HEK293 (cell line): Measurements from ENCODE around the gene SF3B4.

Source experiments
- CTCF ChIA-PET: fragments of 350-600 bp; formaldehyde crosslinking; extraction: SDS; loops from one replicate; lab custom pipeline; 2021; ENCODE audit warnings: antibody characterized with exemption; lab: Yijun Ruan, JAX
- POLR2A ChIA-PET: fragments of 300-600 bp; formaldehyde crosslinking; extraction: SDS; loops from one replicate; lab custom pipeline; 2020; ENCODE audit warnings: antibody characterized with exemption, inconsistent platforms; lab: Yijun Ruan, JAX
- H3K27ac ChIP-seq: fragments of 200-500 bp; sonication (Bioruptor generic); 2 replicates; pipeline ENCODE4 v1.5.1; 2014; ENCODE audit warnings: low read depth, low read length, control low read depth, inconsistent platforms; ENCODE audit errors: extremely low read depth
- H3K36me3 ChIP-seq, 2 experiments: fragments of 200-500 bp in 1 of 2; sonication (Bioruptor generic) in 1 of 2; 1 replicate in 1 of 2; 2 replicates in 1 of 2; pipeline ENCODE4 v1.5.1; 2014 to 2017; ENCODE audit warnings: inconsistent platforms in 2 of 2, low read length in 2 of 2; ENCODE audit not compliant: control insufficient read depth in 2 of 2, insufficient read depth in 1 of 2
- H3K4me1 ChIP-seq: fragments of 200-500 bp; sonication (Bioruptor generic); 2 replicates; pipeline ENCODE4 v1.5.1; 2014; ENCODE audit warnings: mild to moderate bottlenecking, low read length, inconsistent platforms; ENCODE audit not compliant: control insufficient read depth, insufficient read depth
- H3K4me3 ChIP-seq: 2 replicates; pipeline ENCODE4 v1.5.1; 2011; ENCODE audit warnings: low read depth, mild to moderate bottlenecking, control low read depth, low read length, moderate library complexity
- H3K9me3 ChIP-seq: fragments of 200-500 bp; sonication (Bioruptor generic); 2 replicates; pipeline ENCODE4 v1.5.1; 2014; ENCODE audit warnings: low read depth, low read length, inconsistent platforms; ENCODE audit not compliant: control insufficient read depth, insufficient read depth
- EGR2 ChIP-seq: fragments of 450-650 bp; formaldehyde crosslinking; IDR thresholded peaks from 2 replicates; pipeline ENCODE4 v1.5.1; 2016; ENCODE audit warnings: low read depth, missing biosample characterization, missing genetic modification characterization
- KLF16 ChIP-seq: fragments of 450-650 bp; formaldehyde crosslinking; IDR thresholded peaks from 2 replicates; pipeline ENCODE4 v1.5.1; 2017; ENCODE audit warnings: missing biosample characterization, missing genetic modification characterization
- OSR2 ChIP-seq: fragments of 450-650 bp; formaldehyde crosslinking; IDR thresholded peaks from 2 replicates; pipeline ENCODE4 v1.5.1; 2016; ENCODE audit warnings: missing biosample characterization, missing genetic modification characterization
- ZEB2 ChIP-seq: fragments of 450-650 bp; formaldehyde crosslinking; IDR thresholded peaks from 2 replicates; pipeline ENCODE4 v1.5.1; 2016; ENCODE audit warnings: missing biosample characterization, missing genetic modification characterization
- ZIC2 ChIP-seq: fragments of 450-650 bp; formaldehyde crosslinking; IDR thresholded peaks from 2 replicates; pipeline ENCODE4 v1.5.1; 2016; ENCODE audit warnings: missing biosample characterization, missing genetic modification characterization
- ZNF2 ChIP-seq: fragments of 450-650 bp; formaldehyde crosslinking; IDR thresholded peaks from 2 replicates; pipeline ENCODE4 v1.5.1; 2016; ENCODE audit warnings: missing biosample characterization, missing genetic modification characterization
- ZNF248 ChIP-seq: fragments of 450-650 bp; formaldehyde crosslinking; IDR thresholded peaks from 2 replicates; pipeline ENCODE4 v1.5.1; 2017; ENCODE audit warnings: missing biosample characterization, missing genetic modification characterization
- ZNF324 ChIP-seq: fragments of 450-650 bp; formaldehyde crosslinking; IDR thresholded peaks from 2 replicates; pipeline ENCODE4 v1.5.1; 2016; ENCODE audit warnings: missing biosample characterization, missing genetic modification characterization
- ZNF560 ChIP-seq: fragments of 450-650 bp; formaldehyde crosslinking; IDR thresholded peaks from 2 replicates; pipeline ENCODE4 v1.5.1; 2017; ENCODE audit warnings: missing biosample characterization, missing genetic modification characterization, borderline replicate concordance
- ZNF629 ChIP-seq: fragments of 450-650 bp; formaldehyde crosslinking; IDR thresholded peaks from 2 replicates; pipeline ENCODE4 v1.5.1; 2017; ENCODE audit warnings: missing biosample characterization, missing genetic modification characterization
- ZNF664 ChIP-seq: fragments of 450-650 bp; formaldehyde crosslinking; IDR thresholded peaks from 2 replicates; pipeline ENCODE4 v1.5.1; 2016; ENCODE audit warnings: missing biosample characterization, missing genetic modification characterization
- TF ChIP-seq, protein P1 (sequence below): fragments of 450-650 bp; formaldehyde crosslinking; IDR thresholded peaks from 2 replicates; pipeline ENCODE4 v1.5.1; 2016; ENCODE audit warnings: missing biosample characterization, missing genetic modification characterization
- TF ChIP-seq, protein P2 (sequence below): fragments of 450-650 bp; formaldehyde crosslinking; IDR thresholded peaks from 2 replicates; pipeline ENCODE4 v1.5.1; 2016; ENCODE audit warnings: missing biosample characterization, missing genetic modification characterization
- TF ChIP-seq, protein P3 (sequence below): fragments of 450-650 bp; formaldehyde crosslinking; IDR thresholded peaks from 2 replicates; pipeline ENCODE4 v1.5.1; 2016; ENCODE audit warnings: missing biosample characterization, missing genetic modification characterization
- TF ChIP-seq, protein P4 (sequence below): fragments of 450-650 bp; formaldehyde crosslinking; IDR thresholded peaks from 2 replicates; pipeline ENCODE4 v1.5.1; 2016; ENCODE audit warnings: missing biosample characterization, missing genetic modification characterization, low read depth

The SF3B4 gene

DNA sequence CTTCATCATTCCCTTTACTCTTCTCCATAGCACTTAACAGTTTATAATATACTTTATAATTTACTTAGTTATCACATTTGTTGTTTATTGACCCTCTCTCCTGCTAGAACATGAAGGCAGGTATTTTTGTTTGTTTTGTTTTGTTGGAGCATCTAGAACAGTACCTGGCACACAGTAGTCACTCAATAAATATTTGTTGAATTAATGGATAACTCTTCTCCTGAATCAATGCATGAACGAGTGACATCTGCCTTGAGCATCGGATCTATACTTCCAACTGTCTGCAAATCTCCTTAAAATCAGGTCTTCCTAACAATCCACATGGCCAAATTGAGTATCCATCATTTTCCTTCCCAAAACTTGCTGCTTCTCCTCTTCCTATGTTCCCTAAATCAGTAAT lies 44.9 kb upstream of the SF3B4 start:
- peaks cover 39 to 85% of the 10 kb centered on the region in 2 experiments for H3K36me3 ChIP-seq
- peaks cover 3% of the 10 kb centered on the region for H3K4me1 ChIP-seq
- ChIA-PET POLR2A (no interaction called here), CTCF (interaction anchor here (0.6 to 3.0 kb wide), 2 partner anchors 11 to 22 kb away, joined by 3 to 11 read pairs; no protein-coding TSS in a partner anchor)
- no peak overlapping the region for H3K4me3 ChIP-seq
- no peak overlapping the region for H3K27ac ChIP-seq
- no peaks in the 10 kb centered on the region for H3K9me3 ChIP-seq
- TF ChIP-seq OSR2 (tag by site-specific recombination) (no peak), ZNF664 (peak; percentile 54; the same call in 1 of the 2 replicates)

DNA sequence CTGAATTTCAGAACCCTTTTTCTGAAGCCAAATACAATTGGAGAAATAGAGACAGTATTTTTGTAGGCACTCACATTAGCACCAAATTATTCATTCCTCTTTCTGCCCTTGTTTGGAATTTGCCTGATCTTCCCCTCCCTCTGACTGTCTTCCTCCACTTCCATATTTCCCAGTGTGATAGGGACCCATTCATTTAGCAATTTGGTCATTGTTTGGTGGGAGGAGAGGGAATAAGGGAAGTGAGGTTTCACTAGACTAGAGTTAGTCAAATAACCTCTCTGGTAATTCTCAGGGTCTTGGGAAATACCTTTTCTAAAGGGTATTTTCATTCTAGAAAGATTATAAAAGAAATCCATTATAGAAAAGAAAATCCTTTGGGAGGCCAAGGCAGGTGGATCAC lies 40.0 kb upstream of the SF3B4 start:
- H3K4me1 ChIP-seq: no peaks in the 10 kb centered on the region
- ChIA-PET CTCF (interaction anchor here (0.7 to 1.5 kb wide), 3 partner anchors 102 to 220 kb away, joined by 3 to 5 read pairs (median 4); no protein-coding TSS in a partner anchor), POLR2A (no interaction called here)
- H3K27ac ChIP-seq: no peak overlapping the region
- H3K36me3 ChIP-seq: peaks cover 36 to 92% of the 10 kb centered on the region in 2 experiments
- H3K9me3 ChIP-seq: no peaks in the 10 kb centered on the region
- no peak for TF ChIP-seq ZNF248 (tag by site-specific recombination)
- no peak overlapping the region for H3K4me3 ChIP-seq

DNA sequence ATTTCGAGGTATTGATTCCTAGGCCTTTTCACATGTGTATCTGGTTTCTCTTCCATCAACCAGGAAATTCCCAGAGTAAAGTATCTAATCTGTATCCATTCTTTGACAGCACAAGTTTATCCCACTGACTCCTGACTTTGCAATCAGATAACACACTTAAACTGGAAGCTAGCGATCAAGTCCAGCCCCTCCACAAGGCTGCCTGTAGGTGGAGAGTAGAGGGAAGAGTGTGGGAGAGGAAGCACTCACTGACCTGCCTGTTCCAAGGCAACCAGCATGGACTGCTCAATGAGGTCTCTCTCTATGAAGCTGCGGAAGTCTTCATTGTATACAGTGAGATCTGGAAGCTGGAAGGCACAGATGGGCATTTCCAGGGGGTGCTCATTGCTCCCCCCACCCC lies 39.4 kb upstream of the SF3B4 start:
- Histone ChIP-seq H3K9me3 (no peaks in the 10 kb centered on the region), H3K27ac (no peak overlapping the region), H3K4me3 (no peak overlapping the region), H3K4me1 (no peaks in the 10 kb centered on the region), H3K36me3 (peaks cover 31 to 91% of the 10 kb centered on the region in 2 experiments)
- TF ChIP-seq, protein P1, sequence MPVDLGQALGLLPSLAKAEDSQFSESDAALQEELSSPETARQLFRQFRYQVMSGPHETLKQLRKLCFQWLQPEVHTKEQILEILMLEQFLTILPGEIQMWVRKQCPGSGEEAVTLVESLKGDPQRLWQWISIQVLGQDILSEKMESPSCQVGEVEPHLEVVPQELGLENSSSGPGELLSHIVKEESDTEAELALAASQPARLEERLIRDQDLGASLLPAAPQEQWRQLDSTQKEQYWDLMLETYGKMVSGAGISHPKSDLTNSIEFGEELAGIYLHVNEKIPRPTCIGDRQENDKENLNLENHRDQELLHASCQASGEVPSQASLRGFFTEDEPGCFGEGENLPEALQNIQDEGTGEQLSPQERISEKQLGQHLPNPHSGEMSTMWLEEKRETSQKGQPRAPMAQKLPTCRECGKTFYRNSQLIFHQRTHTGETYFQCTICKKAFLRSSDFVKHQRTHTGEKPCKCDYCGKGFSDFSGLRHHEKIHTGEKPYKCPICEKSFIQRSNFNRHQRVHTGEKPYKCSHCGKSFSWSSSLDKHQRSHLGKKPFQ (tag by site-specific recombination): no peak
- peak; percentile 53; the same call in 1 of the 2 replicates for TF ChIP-seq EGR2
- POLR2A ChIA-PET: no interaction called here
- CTCF ChIA-PET: interaction anchor here (0.7 to 1.5 kb wide), 4 partner anchors 9 to 220 kb away, joined by 3 to 5 read pairs (median 4); no protein-coding TSS in a partner anchor

DNA sequence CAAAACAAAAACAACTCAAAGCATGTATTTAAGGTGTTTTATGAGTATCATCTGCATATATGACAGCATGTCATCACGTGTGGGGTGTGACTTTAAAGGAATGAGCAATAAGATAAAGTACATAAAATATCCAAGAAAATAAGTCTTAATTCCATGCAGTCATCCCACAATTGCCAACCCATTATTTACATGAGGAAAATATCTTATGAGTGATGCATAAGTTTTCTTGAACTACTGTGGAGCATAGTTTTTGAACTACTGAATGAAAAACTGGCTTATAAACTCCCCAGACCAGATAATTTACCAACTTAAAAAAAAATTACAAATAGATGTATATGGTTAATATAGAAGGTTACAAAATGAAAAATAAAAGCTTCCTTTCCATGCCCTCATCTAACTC lies 38.8 kb upstream of the SF3B4 start:
- ChIA-PET CTCF (interaction anchor here (0.9 to 1.5 kb wide), 3 partner anchors 9 to 221 kb away, joined by 3 to 5 read pairs (median 4); no protein-coding TSS in a partner anchor), POLR2A (no interaction called here)
- H3K36me3 ChIP-seq: peaks cover 33 to 88% of the 10 kb centered on the region in 2 experiments

DNA sequence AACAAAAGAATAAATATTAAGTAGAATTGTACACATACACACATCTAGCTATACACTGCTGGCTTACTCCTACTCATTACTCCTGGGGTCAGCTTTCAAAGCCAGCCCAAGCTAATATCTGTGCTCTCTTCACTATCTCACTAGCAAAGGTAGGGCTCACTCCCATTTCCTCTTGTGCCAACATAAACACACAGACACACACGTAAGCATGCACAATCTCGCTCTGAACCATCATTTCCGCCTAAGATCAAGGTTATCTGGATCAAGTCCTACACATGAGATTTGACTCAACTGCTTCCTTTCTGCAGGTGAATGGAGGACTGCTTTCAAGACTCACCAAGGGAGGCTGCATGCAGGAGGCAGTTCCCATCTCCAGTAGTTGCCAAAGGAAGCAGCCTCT lies 37.8 kb upstream of the SF3B4 start:
- no peaks in the 10 kb centered on the region for H3K9me3 ChIP-seq
- peaks cover 36 to 88% of the 10 kb centered on the region in 2 experiments for H3K36me3 ChIP-seq
- no peak for TF ChIP-seq ZNF560
- TF ChIP-seq ZNF324 (tag by site-specific recombination): no peak
- TF ChIP-seq, protein P2, sequence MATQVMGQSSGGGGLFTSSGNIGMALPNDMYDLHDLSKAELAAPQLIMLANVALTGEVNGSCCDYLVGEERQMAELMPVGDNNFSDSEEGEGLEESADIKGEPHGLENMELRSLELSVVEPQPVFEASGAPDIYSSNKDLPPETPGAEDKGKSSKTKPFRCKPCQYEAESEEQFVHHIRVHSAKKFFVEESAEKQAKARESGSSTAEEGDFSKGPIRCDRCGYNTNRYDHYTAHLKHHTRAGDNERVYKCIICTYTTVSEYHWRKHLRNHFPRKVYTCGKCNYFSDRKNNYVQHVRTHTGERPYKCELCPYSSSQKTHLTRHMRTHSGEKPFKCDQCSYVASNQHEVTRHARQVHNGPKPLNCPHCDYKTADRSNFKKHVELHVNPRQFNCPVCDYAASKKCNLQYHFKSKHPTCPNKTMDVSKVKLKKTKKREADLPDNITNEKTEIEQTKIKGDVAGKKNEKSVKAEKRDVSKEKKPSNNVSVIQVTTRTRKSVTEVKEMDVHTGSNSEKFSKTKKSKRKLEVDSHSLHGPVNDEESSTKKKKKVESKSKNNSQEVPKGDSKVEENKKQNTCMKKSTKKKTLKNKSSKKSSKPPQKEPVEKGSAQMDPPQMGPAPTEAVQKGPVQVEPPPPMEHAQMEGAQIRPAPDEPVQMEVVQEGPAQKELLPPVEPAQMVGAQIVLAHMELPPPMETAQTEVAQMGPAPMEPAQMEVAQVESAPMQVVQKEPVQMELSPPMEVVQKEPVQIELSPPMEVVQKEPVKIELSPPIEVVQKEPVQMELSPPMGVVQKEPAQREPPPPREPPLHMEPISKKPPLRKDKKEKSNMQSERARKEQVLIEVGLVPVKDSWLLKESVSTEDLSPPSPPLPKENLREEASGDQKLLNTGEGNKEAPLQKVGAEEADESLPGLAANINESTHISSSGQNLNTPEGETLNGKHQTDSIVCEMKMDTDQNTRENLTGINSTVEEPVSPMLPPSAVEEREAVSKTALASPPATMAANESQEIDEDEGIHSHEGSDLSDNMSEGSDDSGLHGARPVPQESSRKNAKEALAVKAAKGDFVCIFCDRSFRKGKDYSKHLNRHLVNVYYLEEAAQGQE: no peak
- TF ChIP-seq ZEB2: no peak
- TF ChIP-seq, protein P3, sequence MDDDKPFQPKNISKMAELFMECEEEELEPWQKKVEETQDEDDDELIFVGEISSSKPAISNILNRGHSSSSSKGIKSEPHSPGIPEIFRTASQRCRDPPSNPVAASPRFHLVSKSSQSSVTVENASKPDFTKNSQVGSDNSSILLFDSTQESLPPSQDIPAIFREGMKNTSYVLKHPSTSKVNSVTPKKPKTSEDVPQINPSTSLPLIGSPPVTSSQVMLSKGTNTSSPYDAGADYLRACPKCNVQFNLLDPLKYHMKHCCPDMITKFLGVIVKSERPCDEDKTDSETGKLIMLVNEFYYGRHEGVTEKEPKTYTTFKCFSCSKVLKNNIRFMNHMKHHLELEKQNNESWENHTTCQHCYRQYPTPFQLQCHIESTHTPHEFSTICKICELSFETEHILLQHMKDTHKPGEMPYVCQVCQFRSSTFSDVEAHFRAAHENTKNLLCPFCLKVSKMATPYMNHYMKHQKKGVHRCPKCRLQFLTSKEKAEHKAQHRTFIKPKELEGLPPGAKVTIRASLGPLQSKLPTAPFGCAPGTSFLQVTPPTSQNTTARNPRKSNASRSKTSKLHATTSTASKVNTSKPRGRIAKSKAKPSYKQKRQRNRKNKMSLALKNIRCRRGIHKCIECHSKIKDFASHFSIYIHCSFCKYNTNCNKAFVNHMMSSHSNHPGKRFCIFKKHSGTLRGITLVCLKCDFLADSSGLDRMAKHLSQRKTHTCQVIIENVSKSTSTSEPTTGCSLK (tag by site-specific recombination): no peak
- TF ChIP-seq, protein P4, sequence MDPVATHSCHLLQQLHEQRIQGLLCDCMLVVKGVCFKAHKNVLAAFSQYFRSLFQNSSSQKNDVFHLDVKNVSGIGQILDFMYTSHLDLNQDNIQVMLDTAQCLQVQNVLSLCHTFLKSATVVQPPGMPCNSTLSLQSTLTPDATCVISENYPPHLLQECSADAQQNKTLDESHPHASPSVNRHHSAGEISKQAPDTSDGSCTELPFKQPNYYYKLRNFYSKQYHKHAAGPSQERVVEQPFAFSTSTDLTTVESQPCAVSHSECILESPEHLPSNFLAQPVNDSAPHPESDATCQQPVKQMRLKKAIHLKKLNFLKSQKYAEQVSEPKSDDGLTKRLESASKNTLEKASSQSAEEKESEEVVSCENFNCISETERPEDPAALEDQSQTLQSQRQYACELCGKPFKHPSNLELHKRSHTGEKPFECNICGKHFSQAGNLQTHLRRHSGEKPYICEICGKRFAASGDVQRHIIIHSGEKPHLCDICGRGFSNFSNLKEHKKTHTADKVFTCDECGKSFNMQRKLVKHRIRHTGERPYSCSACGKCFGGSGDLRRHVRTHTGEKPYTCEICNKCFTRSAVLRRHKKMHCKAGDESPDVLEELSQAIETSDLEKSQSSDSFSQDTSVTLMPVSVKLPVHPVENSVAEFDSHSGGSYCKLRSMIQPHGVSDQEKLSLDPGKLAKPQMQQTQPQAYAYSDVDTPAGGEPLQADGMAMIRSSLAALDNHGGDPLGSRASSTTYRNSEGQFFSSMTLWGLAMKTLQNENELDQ (tag by site-specific recombination): no peak
- no peak for TF ChIP-seq ZNF629
- no peak for TF ChIP-seq KLF16
- no peak for TF ChIP-seq ZNF2 (tag by site-specific recombination)

More for the DNA sequence above, 38.8 kb upstream of the SF3B4 start:
- no peak for TF ChIP-seq ZIC2 (tag by site-specific recombination)
- H3K27ac ChIP-seq: no peak overlapping the region
- H3K9me3 ChIP-seq: no peaks in the 10 kb centered on the region
- no peaks in the 10 kb centered on the region for H3K4me1 ChIP-seq
- no peak overlapping the region for H3K4me3 ChIP-seq

More for the DNA sequence above, 37.8 kb upstream of the SF3B4 start:
- H3K4me1 ChIP-seq: no peaks in the 10 kb centered on the region
- no peak overlapping the region for H3K27ac ChIP-seq
- ChIA-PET POLR2A (no interaction called here), CTCF (interaction anchor here (0.9 to 1.3 kb wide), 3 partner anchors 10 to 222 kb away, joined by 3 to 4 read pairs (median 4); no protein-coding TSS in a partner anchor)
- H3K4me3 ChIP-seq: no peak overlapping the region
